H1 (cell line): ENCODE measurements around the gene SGO1. TPM values are rescaled to one million over a fixed set of nuclear protein-coding genes. Genes with fewer than 3 reads are reported as not detected.

Source experiments
- CTCF ChIA-PET: fragments of 300-600 bp; sonication (Branson Sonifier 250); formaldehyde crosslinking; loops from one replicate; lab custom pipeline; 2021; ENCODE audit not compliant: partially characterized antibody; lab: Charles Lee
- POLR2A ChIA-PET: fragments of 300-600 bp; sonication (Branson Sonifier 250); formaldehyde crosslinking; loops from one replicate; lab custom pipeline; 2021; ENCODE audit warnings: inconsistent platforms; ENCODE audit not compliant: partially characterized antibody; lab: Charles Lee
- DNase-seq, 2 experiments: peaks; one replicate each; pipeline versions ENCODE4 v3.0.0 to v3.0.0-alpha.2; 2010 to 2022; ENCODE audit warnings: low spot score in 2 of 2, low read depth in 1 of 2, mixed read lengths in 1 of 2
- FAIRE-seq: peaks from 2 replicates; lab custom pipeline; 2011; peaks lifted over from hg19 to GRCh38; lab: Jason Lieb, UNC
- H2AFZ ChIP-seq: 2 replicates; pipeline ENCODE4 v1.8.1; 2012; ENCODE audit warnings: low read length, inconsistent platforms
- H2AK5ac ChIP-seq: 2 replicates; pipeline ENCODE4 v1.6.1; 2013; ENCODE audit warnings: low read depth, low read length
- H2BK120ac ChIP-seq: replicated peaks from 2 replicates; pipeline ENCODE3; 2013; ENCODE audit warnings: low read depth, low read length, inconsistent platforms
- H2BK12ac ChIP-seq: 2 replicates; pipeline ENCODE4 v1.6.1; 2013; ENCODE audit warnings: low read depth, low read length
- H2BK15ac ChIP-seq: 2 replicates; pipeline ENCODE4 v1.6.1; 2013; ENCODE audit warnings: low read length
- H2BK20ac ChIP-seq: 2 replicates; pipeline ENCODE4 v1.6.1; 2013; ENCODE audit warnings: low read length
- H2BK5ac ChIP-seq: 2 replicates; pipeline ENCODE4 v1.6.1; 2013; ENCODE audit warnings: low read depth, low read length
- H3K14ac ChIP-seq: 2 replicates; pipeline ENCODE4 v1.6.1; 2013; ENCODE audit warnings: inconsistent platforms; ENCODE audit not compliant: insufficient read length
- H3K18ac ChIP-seq: 2 replicates; pipeline ENCODE4 v1.6.1; 2013; ENCODE audit warnings: low read length; ENCODE audit errors: extremely low read depth
- H3K23ac ChIP-seq: 2 replicates; pipeline ENCODE4 v1.6.1; 2013; ENCODE audit warnings: inconsistent platforms; ENCODE audit not compliant: insufficient read length
- H3K23me2 ChIP-seq: 2 replicates; pipeline ENCODE4 v1.6.1; 2013; ENCODE audit warnings: low read depth, low read length
- H3K27ac ChIP-seq: 2 replicates; pipeline ENCODE4 v1.6.1; 2011; ENCODE audit warnings: low read depth, low read length, inconsistent platforms
- H3K27me3 ChIP-seq, 4 experiments: replicated peaks in 1 of 4; 1 replicate in 1 of 4; 2 replicates in 3 of 4; pipeline versions ENCODE4 v1.6.1 to v1.8.1; 2011 to 2013; ENCODE audit warnings: low read length in 3 of 4, mild to moderate bottlenecking in 3 of 4, inconsistent platforms in 2 of 4, mixed read lengths in 2 of 4, moderate library complexity in 1 of 4; ENCODE audit not compliant: control insufficient read depth in 3 of 4, insufficient read depth in 3 of 4; ENCODE audit errors: extremely low read depth in 1 of 4
- H3K36me3 ChIP-seq, 4 experiments: 2 replicates each; pipeline versions ENCODE4 v1.6.1 to v1.8.1; 2011 to 2013; ENCODE audit warnings: mild to moderate bottlenecking in 4 of 4, low read length in 3 of 4, moderate library complexity in 2 of 4, control low read depth in 1 of 4, inconsistent platforms in 1 of 4; ENCODE audit not compliant: insufficient read depth in 4 of 4, control insufficient read depth in 2 of 4
- H3K4ac ChIP-seq: replicated peaks from 2 replicates; pipeline ENCODE3; 2013; ENCODE audit warnings: low read length, low read depth, mixed read lengths, inconsistent platforms; ENCODE audit not compliant: insufficient read length
- H3K4me1 ChIP-seq, 4 experiments: replicated peaks in 1 of 4; 1 replicate in 1 of 4; 2 replicates in 3 of 4; pipeline versions ENCODE4 v1.6.1 to v1.8.1; 2011 to 2013; ENCODE audit warnings: low read length in 3 of 4, inconsistent platforms in 2 of 4, mixed read lengths in 1 of 4; ENCODE audit not compliant: insufficient read depth in 4 of 4, control insufficient read depth in 3 of 4
- H3K4me2 ChIP-seq, 2 experiments: 2 replicates each; pipeline versions ENCODE4 v1.6.1 to v1.8.1; 2011 to 2013; ENCODE audit warnings: low read depth in 2 of 2, low read length in 2 of 2, control low read depth in 1 of 2, inconsistent platforms in 1 of 2, mild to moderate bottlenecking in 1 of 2; ENCODE audit not compliant: insufficient read depth in 1 of 2
- H3K4me3 ChIP-seq, 4 experiments: fragments of 200-600, 300-600 bp in 1 of 4; sonication (generic), shearing (Covaris generic), sonication (Bioruptor Twin) in 1 of 4; 2 replicates each; pipeline versions ENCODE4 v1.5.1 to v1.8.1; 2011 to 2016; ENCODE audit warnings: low read length in 4 of 4, low read depth in 3 of 4, control low read depth in 2 of 4, inconsistent platforms in 2 of 4, mild to moderate bottlenecking in 2 of 4, mixed read lengths in 1 of 4, moderate library complexity in 1 of 4; ENCODE audit not compliant: insufficient read depth in 2 of 4; ENCODE audit errors: extremely low read depth in 1 of 4
- H3K56ac ChIP-seq: replicated peaks from 2 replicates; pipeline ENCODE3; 2013; ENCODE audit warnings: low read depth, mild to moderate bottlenecking, mixed read lengths, low read length, inconsistent platforms; ENCODE audit not compliant: insufficient read length
- H3K79me1 ChIP-seq: 2 replicates; pipeline ENCODE4 v1.6.1; 2013; ENCODE audit warnings: low read depth, low read length, control low read depth
- H3K79me2 ChIP-seq, 2 experiments: 2 replicates each; pipeline versions ENCODE4 v1.6.1 to v1.8.1; 2012 to 2013; ENCODE audit warnings: low read length in 2 of 2, mild to moderate bottlenecking in 2 of 2, inconsistent platforms in 1 of 2; ENCODE audit not compliant: insufficient read depth in 2 of 2, control insufficient read depth in 1 of 2
- H3K9ac ChIP-seq, 4 experiments: replicated peaks in 1 of 4; 1 replicate in 1 of 4; 2 replicates in 3 of 4; pipeline versions ENCODE4 v1.6.1 to v1.8.1; 2011 to 2013; ENCODE audit warnings: low read depth in 3 of 4, low read length in 3 of 4, control low read depth in 2 of 4, mild to moderate bottlenecking in 2 of 4, moderate library complexity in 2 of 4, inconsistent platforms in 1 of 4; ENCODE audit errors: extremely low read depth in 1 of 4
- H3K9me3 ChIP-seq, 2 experiments: 2 replicates each; pipeline versions ENCODE4 v1.6.1 to v1.8.1; 2012 to 2013; ENCODE audit warnings: mild to moderate bottlenecking in 2 of 2, moderate library complexity in 2 of 2, control low read depth in 1 of 2, inconsistent platforms in 1 of 2, low read depth in 1 of 2, low read length in 1 of 2, mixed read lengths in 1 of 2; ENCODE audit not compliant: insufficient read depth in 2 of 2
- H4K20me1 ChIP-seq, 2 experiments: replicated peaks in 1 of 2; 2 replicates each; pipeline versions ENCODE3 to v1.8.1; 2011 to 2013; ENCODE audit warnings: inconsistent platforms in 2 of 2, low read length in 2 of 2, mild to moderate bottlenecking in 1 of 2; ENCODE audit not compliant: insufficient read depth in 2 of 2, control insufficient read depth in 1 of 2
- H4K5ac ChIP-seq: 2 replicates; pipeline ENCODE4 v1.6.1; 2013; ENCODE audit warnings: low read length, low read depth, mixed read lengths, inconsistent platforms; ENCODE audit not compliant: insufficient read length
- H4K8ac ChIP-seq: 2 replicates; pipeline ENCODE4 v1.8.0; 2013; ENCODE audit warnings: mild to moderate bottlenecking, moderate library complexity, low read length, inconsistent platforms; ENCODE audit not compliant: insufficient read depth; ENCODE audit errors: extremely low read depth
- H4K91ac ChIP-seq: replicated peaks from 2 replicates; pipeline ENCODE3; 2013; ENCODE audit warnings: low read length, mixed read lengths, inconsistent platforms; ENCODE audit not compliant: insufficient read length
- CBX5 ChIP-seq: fragments of 300-800, 300-1000 bp; sonication (generic); IDR thresholded peaks from 2 replicates; pipeline ENCODE4 v1.7.1; 2016; ENCODE audit warnings: antibody characterized with exemption, low read length, low read depth
- CHD1 ChIP-seq: IDR thresholded peaks from 2 replicates; pipeline ENCODE4 v1.6.1; 2012; ENCODE audit warnings: low read depth, low read length, improper control_type of control experiment
- JUND ChIP-seq: IDR thresholded peaks from 2 replicates; pipeline ENCODE4 v1.6.1; 2011; ENCODE audit warnings: mild to moderate bottlenecking, improper control_type of control experiment, low read length
- KDM1A ChIP-seq: fragments of 200-600, 300-600 bp; sonication (generic); IDR thresholded peaks from 2 replicates; pipeline ENCODE4 v1.7.1; 2016; ENCODE audit warnings: mild to moderate bottlenecking, low read length, borderline replicate concordance
- SP1 ChIP-seq: IDR thresholded peaks from 2 replicates; pipeline ENCODE4 v1.6.1; 2011; ENCODE audit warnings: low read depth, low read length
- SUZ12 ChIP-seq: fragments of 200-600 bp; sonication (generic); IDR thresholded peaks from 2 replicates; pipeline ENCODE4 v1.6.1; 2012; ENCODE audit warnings: mild to moderate bottlenecking, inconsistent platforms, low read length, moderate library complexity, mixed read lengths
- USF2 ChIP-seq: IDR thresholded peaks from 2 replicates; pipeline ENCODE4 v1.6.1; 2011; ENCODE audit warnings: low read length, improper control_type of control experiment
- WGBS, 2 experiments: shearing (Covaris generic) in 1 of 2; methylation state at CpG; one replicate each; pipeline versions ENCODE4 v1.1.6 to v1.1.7; 2013 to 2015; ENCODE audit warnings: low lambda C conversion rate in 2 of 2, mixed read lengths in 2 of 2, inconsistent platforms in 1 of 2, low coverage in 1 of 2, missing lambda C conversion rate in 1 of 2; ENCODE audit not compliant: insufficient replicate concordance in 2 of 2, insufficient coverage in 1 of 2, insufficient read length in 1 of 2; ENCODE audit errors: extremely low coverage in 1 of 2, missing lambda C conversion rate in 1 of 2; 5-methylcytosine and 5-hydroxymethylcytosine counted together
- polyA plus RNA-seq, 7 experiments: library from polyadenylated mRNA; depleted of rRNA in 3 of 7; stranded (reverse) in 5 of 7; unstranded in 2 of 7; fragments of >200 nt in 5 of 7; fragments of 200-250 nt in 2 of 7; gene quantifications; 1 replicate in 5 of 7; 2 replicates in 1 of 7; 4 replicates in 1 of 7; pipeline versions ENCODE4 v1.2.1 to v1.2.3, GENCODE V29; 2011 to 2013; ENCODE audit warnings: missing spikeins in 2 of 7, mixed read lengths in 2 of 7
- total RNA-seq: library from RNA; stranded (reverse); fragmentation: NEBNext Ultra II Directional; extraction: Animal tissue kit (Norgen Biotek cat#: 25700); gene quantifications from 2 replicates; pipeline ENCODE4 v1.2.1, GENCODE V29; 2021

SGO1 gene
- total and polyA plus RNA-seq, 2 of the 8 experiments (the other 6 are each of a cell fraction or from before 2014, with no cell fraction given), result 6.9 to 36.4 TPM

GRCh38 chr3:20123131-20123652 lies 62.8 kb downstream of the SGO1 start:
- Histone ChIP-seq H2AK5ac (no peak overlapping the region), H4K8ac (no peak overlapping the region), H4K91ac (no peak overlapping the region), H3K4ac (no peak overlapping the region), H3K9me3 (no peaks in the 10 kb centered on the region), H2BK15ac (no peak overlapping the region), H3K79me2 (no peaks in the 10 kb centered on the region), H4K20me1 (no peaks in the 10 kb centered on the region), H3K27me3 (no peaks in the 10 kb centered on the region), H2BK12ac (no peak overlapping the region)
- no peak for DNase-seq
- no peak for TF ChIP-seq SP1
- TF ChIP-seq JUND, result no peak
- TF ChIP-seq USF2, result no peak
- TF ChIP-seq SUZ12, result no peak
- TF ChIP-seq CBX5, result no peak
- TF ChIP-seq KDM1A, result no peak
- no peak for TF ChIP-seq CHD1
- TF ChIP-seq, all 59 proteins: peak for 0
- Histone ChIP-seq H3K9ac (no peak overlapping the region), H3K14ac (no peak overlapping the region), H3K4me3 (no peak overlapping the region), H3K23me2 (no peaks in the 10 kb centered on the region), H2BK20ac (no peak overlapping the region), H4K5ac (no peak overlapping the region), H2BK120ac (no peak overlapping the region), H3K23ac (no peak overlapping the region), H2BK5ac (no peak overlapping the region), H2AFZ (no peak overlapping the region), H3K18ac (no peak overlapping the region), H3K4me1 (no peaks in the 10 kb centered on the region), H3K36me3 (no peaks in the 10 kb centered on the region), H3K56ac (no peak overlapping the region), H3K27ac (no peak overlapping the region), H3K4me2 (no peak overlapping the region), H3K79me1 (no peaks in the 10 kb centered on the region)
- CTCF ChIA-PET, result interaction anchor here (0.8 to 1.4 kb wide), 2 partner anchors 11 to 22 kb away, joined by 3 read pairs; no protein-coding TSS in a partner anchor
- POLR2A ChIA-PET, result no interaction called here
- no peak for FAIRE-seq
- WGBS, 2 experiments, result 89% methylated on average over 2 of the region's 2 CpGs; no CpG with 5 or more reads in 1 of the 2 experiments
